Trophoblast cell (in vitro differentiated cells and primary cell): ENCODE data around the gene FHOD3.
A peak's percentile ranks its signal among the peaks of the same experiment; 100 is the strongest.

Source experiments
- DNase-seq, 2 donors: peaks; one replicate each; pipeline ENCODE4 v3.0.0-alpha.2; 2016
- H2AFZ ChIP-seq: 2 replicates; pipeline ENCODE4 v1.6.1; 2013; ENCODE audit warnings: low read length, moderate library complexity, mild to moderate bottlenecking; ENCODE audit not compliant: insufficient read depth, poor library complexity
- H2AK5ac ChIP-seq: 2 replicates; pipeline ENCODE4 v1.6.1; 2013; ENCODE audit warnings: mild to moderate bottlenecking, low read length
- H2BK120ac ChIP-seq: 2 replicates; pipeline ENCODE4 v1.6.1; 2013; ENCODE audit warnings: low read length, mild to moderate bottlenecking, moderate library complexity; ENCODE audit not compliant: insufficient read depth, poor library complexity
- H2BK12ac ChIP-seq: 2 replicates; pipeline ENCODE4 v1.6.1; 2013; ENCODE audit warnings: mild to moderate bottlenecking, low read length, moderate library complexity
- H2BK5ac ChIP-seq: 2 replicates; pipeline ENCODE4 v1.6.1; 2013; ENCODE audit warnings: low read length, low read depth, moderate library complexity, mild to moderate bottlenecking; ENCODE audit not compliant: poor library complexity
- H3K14ac ChIP-seq: 2 replicates; pipeline ENCODE4 v1.6.1; 2013; ENCODE audit warnings: mild to moderate bottlenecking, low read length
- H3K18ac ChIP-seq: 2 replicates; pipeline ENCODE4 v1.6.1; 2013; ENCODE audit warnings: mild to moderate bottlenecking, low read length
- H3K23ac ChIP-seq: 2 replicates; pipeline ENCODE4 v1.6.1; 2013; ENCODE audit warnings: low read length
- H3K27ac ChIP-seq: 2 replicates; pipeline ENCODE4 v1.5.1; 2013; ENCODE audit warnings: low read depth, mild to moderate bottlenecking, inconsistent platforms, low read length, moderate library complexity
- H3K27me3 ChIP-seq: 2 replicates; pipeline ENCODE4 v1.6.1; 2013; ENCODE audit warnings: inconsistent platforms, mild to moderate bottlenecking, low read length, moderate library complexity; ENCODE audit not compliant: insufficient read depth
- H3K36me3 ChIP-seq, 2 experiments: 1 replicate in 1 of 2; 2 replicates in 1 of 2; pipeline ENCODE4 v1.6.1; 2013; ENCODE audit warnings: low read length in 2 of 2, mild to moderate bottlenecking in 2 of 2, moderate library complexity in 1 of 2; ENCODE audit not compliant: insufficient read depth in 2 of 2, control insufficient read depth in 1 of 2
- H3K4ac ChIP-seq: 2 replicates; pipeline ENCODE4 v1.6.1; 2013; ENCODE audit warnings: low read depth, mild to moderate bottlenecking, low read length, moderate library complexity
- H3K4me1 ChIP-seq, 2 experiments: 1 replicate in 1 of 2; 2 replicates in 1 of 2; pipeline ENCODE4 v1.6.1; 2013; ENCODE audit warnings: low read length in 2 of 2, mild to moderate bottlenecking in 2 of 2, moderate library complexity in 1 of 2; ENCODE audit not compliant: insufficient read depth in 2 of 2, control insufficient read depth in 1 of 2
- H3K4me2 ChIP-seq: 2 replicates; pipeline ENCODE4 v1.6.1; 2013; ENCODE audit warnings: inconsistent platforms, mild to moderate bottlenecking, low read length, moderate library complexity
- H3K4me3 ChIP-seq: 2 replicates; pipeline ENCODE4 v1.5.1; 2013; ENCODE audit warnings: mild to moderate bottlenecking, low read depth, low read length, inconsistent platforms
- H3K79me1 ChIP-seq: one replicate; pipeline ENCODE4 v1.6.1; 2013; ENCODE audit warnings: low read length
- H3K79me2 ChIP-seq: 2 replicates; pipeline ENCODE4 v1.6.1; 2013; ENCODE audit warnings: low read length, mild to moderate bottlenecking; ENCODE audit not compliant: control insufficient read depth, insufficient read depth, poor library complexity
- H3K9ac ChIP-seq: 2 replicates; pipeline ENCODE4 v1.6.1; 2013; ENCODE audit warnings: mild to moderate bottlenecking, low read length
- H3K9me3 ChIP-seq: 2 replicates; pipeline ENCODE4 v1.6.1; 2013; ENCODE audit warnings: low read depth, mild to moderate bottlenecking, control low read depth, inconsistent platforms, low read length; ENCODE audit not compliant: insufficient read depth
- H4K12ac ChIP-seq: 2 replicates; pipeline ENCODE4 v1.6.1; 2013; ENCODE audit warnings: low read depth, mild to moderate bottlenecking, low read length, moderate library complexity
- H4K8ac ChIP-seq: 2 replicates; pipeline ENCODE4 v1.6.1; 2013; ENCODE audit warnings: low read depth, mild to moderate bottlenecking, low read length, moderate library complexity
- H4K91ac ChIP-seq: one replicate; pipeline ENCODE4 v1.6.1; 2013; ENCODE audit warnings: low read depth, mild to moderate bottlenecking, low read length, moderate library complexity
- WGBS: extraction: QIAGEN DNeasy Blood & Tissue Kit; methylation state at CpG from one replicate; pipeline ENCODE4 v1.1.7; 2013; ENCODE audit warnings: missing lambda C conversion rate; ENCODE audit not compliant: insufficient read length, insufficient coverage; ENCODE audit errors: extremely low coverage; 5-methylcytosine and 5-hydroxymethylcytosine counted together

Gene FHOD3

DNA sequence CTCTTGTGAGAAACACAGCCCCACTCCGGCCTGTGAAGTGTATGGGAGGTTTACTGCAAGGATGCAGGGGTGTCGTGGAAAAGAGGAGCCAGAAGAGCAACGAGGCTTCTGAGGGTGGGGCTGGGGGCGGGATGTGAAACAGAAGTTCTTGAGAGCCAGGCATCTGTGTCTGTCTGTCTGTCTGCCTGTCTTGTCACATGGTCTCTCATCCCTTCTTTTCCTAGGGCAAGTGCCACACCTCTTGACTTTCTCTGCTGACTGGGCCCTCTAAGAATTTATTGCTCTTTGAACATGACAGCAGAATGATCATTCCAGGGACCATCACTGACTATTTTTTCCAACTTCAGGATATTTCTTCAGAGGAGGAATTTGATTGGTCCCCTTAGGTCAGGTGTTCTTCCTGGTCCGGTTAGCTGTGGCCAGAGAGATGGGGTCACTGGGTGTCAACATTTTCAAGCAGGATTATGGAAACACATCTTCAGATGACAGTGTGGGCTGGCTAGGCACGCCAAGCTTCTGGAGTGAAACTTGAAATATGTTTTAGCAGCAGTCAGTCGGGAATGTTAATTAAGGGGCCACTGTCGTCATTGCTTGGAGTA lies 131.0 kb downstream of the FHOD3 start:
- Histone ChIP-seq H4K12ac (no peak overlapping the region), H3K18ac (peak overlapping the region; percentile 30), H3K27me3 (no peaks in the 10 kb centered on the region), H4K8ac (peak overlapping the region; percentile 68), H3K36me3 (peaks cover 0 to 3% of the 10 kb centered on the region in 2 experiments), H4K91ac (peak overlapping the region; percentile 52), H3K4me3 (no peak overlapping the region), H2AK5ac (no peak overlapping the region), H3K23ac (no peak overlapping the region), H2AFZ (no peak overlapping the region), H3K14ac (no peak overlapping the region), H3K9ac (no peak overlapping the region), H2BK12ac (peak overlapping the region; percentile 15), H3K4me2 (no peak overlapping the region), H3K4me1 (peaks cover 11 to 15% of the 10 kb centered on the region in 2 experiments), H2BK120ac (peak overlapping the region; percentile 11), H3K79me2 (no peaks in the 10 kb centered on the region), H3K79me1 (peaks cover 5% of the 10 kb centered on the region), H3K9me3 (no peaks in the 10 kb centered on the region), H2BK5ac (no peak overlapping the region), H3K4ac (peak overlapping the region; percentile 24), H3K27ac (peak overlapping the region; percentile 69)
- peak; percentile 84 to 94 for DNase-seq
- no CpG with 5 or more reads among the region's 8 CpGs for WGBS

DNA sequence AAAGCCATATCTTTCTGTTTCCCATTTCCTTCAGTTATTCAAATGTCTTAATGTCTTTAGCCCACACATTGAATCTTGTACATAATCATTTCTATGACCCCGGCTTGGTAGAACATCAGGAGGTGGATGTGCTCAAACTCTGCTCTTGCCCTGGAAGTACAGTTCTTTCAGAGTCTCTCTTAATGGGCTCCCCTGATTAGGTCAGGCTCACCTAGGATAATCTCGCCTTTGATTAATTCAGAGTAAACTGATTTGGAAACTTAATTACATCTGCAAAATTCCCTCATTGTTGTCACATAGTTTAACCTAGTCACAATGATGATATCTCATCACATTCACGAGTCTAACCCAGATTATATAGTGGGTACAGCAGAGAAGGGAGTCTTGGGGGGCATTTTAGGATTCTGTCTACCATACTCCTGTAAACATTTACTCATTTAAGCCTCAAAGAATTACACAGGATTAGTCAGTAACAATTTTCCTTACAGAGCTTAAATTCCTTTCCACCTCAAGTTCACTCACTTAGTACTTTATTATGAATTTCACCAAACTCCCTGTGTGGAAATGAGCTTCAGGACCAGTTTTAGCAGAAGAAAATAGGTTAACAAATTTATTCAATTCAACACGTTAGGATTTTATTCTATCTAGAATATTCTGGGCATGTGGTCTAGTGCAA lies 135.5 kb downstream of the FHOD3 start:
- Histone ChIP-seq H2BK5ac (no peak overlapping the region), H2BK12ac (no peak overlapping the region), H4K91ac (no peak overlapping the region), H3K36me3 (peaks cover 0 to 3% of the 10 kb centered on the region in 2 experiments), H3K18ac (no peak overlapping the region), H3K79me1 (peaks cover 2% of the 10 kb centered on the region), H3K79me2 (no peaks in the 10 kb centered on the region), H3K23ac (no peak overlapping the region), H2BK120ac (no peak overlapping the region), H3K9ac (no peak overlapping the region), H4K12ac (no peak overlapping the region), H3K9me3 (no peaks in the 10 kb centered on the region), H4K8ac (no peak overlapping the region), H3K4ac (no peak overlapping the region), H3K14ac (no peak overlapping the region), H3K27ac (no peak overlapping the region), H2AK5ac (no peak overlapping the region), H2AFZ (no peak overlapping the region), H3K27me3 (no peaks in the 10 kb centered on the region), H3K4me1 (peaks cover 11 to 12% of the 10 kb centered on the region in 2 experiments), H3K4me3 (no peak overlapping the region), H3K4me2 (no peak overlapping the region)
- no peak for DNase-seq
- WGBS: no CpG with 5 or more reads among the region's 4 CpGs

DNA sequence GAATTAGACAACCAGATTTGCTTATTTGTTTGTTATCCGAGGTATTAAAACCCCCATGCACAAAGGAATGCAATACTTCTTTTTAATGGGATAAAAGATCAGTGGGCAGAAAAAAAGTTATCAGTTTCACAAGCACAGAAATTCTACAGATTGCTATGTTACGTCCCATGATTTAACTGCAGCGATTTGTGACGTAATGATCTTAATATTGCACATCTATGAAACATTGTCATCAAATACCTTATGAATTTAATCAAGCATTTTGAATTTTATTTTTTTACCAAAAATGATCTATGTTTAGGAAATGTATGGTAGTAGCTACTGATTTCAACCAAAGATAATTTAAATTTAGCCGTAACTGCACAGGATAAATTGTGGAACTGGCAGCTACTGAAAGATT lies 138.9 kb downstream of the FHOD3 start:
- no CpG with 5 or more reads among the region's 5 CpGs for WGBS
- Histone ChIP-seq H3K18ac (no peak overlapping the region), H3K9ac (no peak overlapping the region), H3K27me3 (no peaks in the 10 kb centered on the region), H3K4ac (no peak overlapping the region), H2BK120ac (no peak overlapping the region), H3K9me3 (no peaks in the 10 kb centered on the region), H3K79me2 (peaks cover under 1% of the 10 kb centered on the region), H3K79me1 (peaks cover 10% of the 10 kb centered on the region), H2AFZ (no peak overlapping the region), H3K4me2 (no peak overlapping the region), H3K36me3 (no peaks in the 10 kb centered on the region), H2BK12ac (no peak overlapping the region), H2BK5ac (no peak overlapping the region), H3K14ac (no peak overlapping the region), H3K4me1 (peaks cover 10 to 17% of the 10 kb centered on the region in 2 experiments), H3K27ac (no peak overlapping the region), H3K23ac (no peak overlapping the region), H4K8ac (no peak overlapping the region), H4K91ac (no peak overlapping the region), H3K4me3 (no peak overlapping the region), H2AK5ac (no peak overlapping the region), H4K12ac (no peak overlapping the region)
- no peak for DNase-seq

DNA sequence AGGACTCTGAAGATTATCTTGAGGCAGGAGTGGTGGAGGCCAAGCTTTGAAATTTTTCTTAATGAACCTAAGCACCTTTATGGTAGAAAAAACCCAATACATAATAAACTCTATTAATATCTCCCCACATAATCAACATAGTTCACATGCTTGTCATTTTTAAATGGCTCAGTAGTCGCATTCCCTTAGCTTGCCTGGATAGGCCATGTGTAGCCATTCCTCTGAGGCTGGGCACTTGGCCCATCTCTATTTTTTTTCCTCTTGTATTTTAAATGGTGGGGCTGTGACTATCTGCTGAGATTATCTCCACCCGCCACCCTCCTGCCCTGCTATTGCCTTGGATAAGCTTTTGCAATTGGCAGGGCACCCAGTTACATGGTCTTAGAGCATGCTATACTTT lies 143.1 kb downstream of the FHOD3 start:
- H4K8ac ChIP-seq: no peak overlapping the region
- no peak overlapping the region for H3K14ac ChIP-seq
- H3K79me1 ChIP-seq: peaks cover 13% of the 10 kb centered on the region
- H2AFZ ChIP-seq: no peak overlapping the region
- H3K23ac ChIP-seq: no peak overlapping the region
- no peak overlapping the region for H3K27ac ChIP-seq
- peaks cover 3% of the 10 kb centered on the region for H3K79me2 ChIP-seq
- H4K12ac ChIP-seq: no peak overlapping the region
- H3K18ac ChIP-seq: no peak overlapping the region
- no peak overlapping the region for H3K4ac ChIP-seq
- no peaks in the 10 kb centered on the region for H3K36me3 ChIP-seq
- no peak overlapping the region for H3K9ac ChIP-seq
- DNase-seq: peak in 1 of 2 donors; percentile 59
- H2AK5ac ChIP-seq: no peak overlapping the region
- no peak overlapping the region for H3K4me2 ChIP-seq
- H2BK120ac ChIP-seq: no peak overlapping the region
- no peak overlapping the region for H2BK5ac ChIP-seq
- no peak overlapping the region for H2BK12ac ChIP-seq
- H4K91ac ChIP-seq: no peak overlapping the region
- whole genome bisulfite sequencing: no CpG with 5 or more reads among the region's 2 CpGs
- no peak overlapping the region for H3K4me3 ChIP-seq
- no peaks in the 10 kb centered on the region for H3K27me3 ChIP-seq
- H3K4me1 ChIP-seq: peaks cover 13 to 22% of the 10 kb centered on the region in 2 experiments
- no peaks in the 10 kb centered on the region for H3K9me3 ChIP-seq
